Left hindlimb (tissue), 1 donor: ENCODE measurements around the gene PAX2.
"Not testable (repeated sequence)": the region's sequence is repeated elsewhere in the genome, so short reads cannot be mapped to it uniquely, and the experiment has no call there.

Source experiments
- DNase-seq: peaks from one replicate; pipeline ENCODE4 v3.0.0-alpha.2; 2018

PAX2 gene

DNA sequence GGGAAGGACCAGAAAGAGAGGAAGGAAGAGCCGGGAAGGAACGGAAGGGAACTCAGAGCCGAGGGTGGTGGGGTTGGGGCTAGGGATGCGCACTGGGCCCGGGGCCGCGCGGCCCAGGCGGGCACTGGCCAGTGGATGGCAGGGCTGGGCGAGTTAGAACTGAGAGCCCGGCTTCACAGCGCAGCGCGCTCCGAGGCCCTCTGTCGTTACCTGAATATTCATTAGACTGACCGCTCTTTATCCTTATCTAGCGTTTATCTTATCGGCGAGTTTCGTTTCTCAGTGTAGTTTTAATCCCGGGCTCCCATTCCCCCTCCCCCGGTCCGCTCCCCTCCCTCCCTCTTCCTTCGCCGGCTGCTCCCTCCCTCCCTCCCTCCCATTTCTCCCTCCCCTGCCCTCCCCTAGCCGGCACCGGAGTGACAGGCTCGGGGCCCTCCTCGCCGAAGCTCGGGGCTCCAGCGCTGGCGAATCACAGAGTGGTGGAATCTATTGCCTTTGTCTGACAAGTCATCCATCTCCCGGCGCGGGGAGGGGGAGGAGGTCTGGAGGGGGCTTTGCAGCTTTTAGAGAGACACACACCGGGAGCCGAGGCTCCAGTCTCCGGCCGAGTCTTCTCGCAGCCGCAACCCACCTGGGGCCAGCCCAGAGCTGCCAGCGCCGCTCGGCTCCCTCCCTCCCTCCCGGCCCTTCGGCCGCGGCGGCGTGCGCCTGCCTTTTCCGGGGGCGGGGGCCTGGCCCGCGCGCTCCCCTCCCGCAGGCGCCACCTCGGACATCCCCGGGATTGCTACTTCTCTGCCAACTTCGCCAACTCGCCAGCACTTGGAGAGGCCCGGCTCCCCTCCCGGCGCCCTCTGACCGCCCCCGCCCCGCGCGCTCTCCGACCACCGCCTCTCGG is at the start of gene PAX2:
TSS of gene PAX2 (plus strand) at position 596 of the 895 bp plus-strand sequence. CDS start 679 bp downstream, outside the sequence.
- no peak for DNase-seq

DNA sequence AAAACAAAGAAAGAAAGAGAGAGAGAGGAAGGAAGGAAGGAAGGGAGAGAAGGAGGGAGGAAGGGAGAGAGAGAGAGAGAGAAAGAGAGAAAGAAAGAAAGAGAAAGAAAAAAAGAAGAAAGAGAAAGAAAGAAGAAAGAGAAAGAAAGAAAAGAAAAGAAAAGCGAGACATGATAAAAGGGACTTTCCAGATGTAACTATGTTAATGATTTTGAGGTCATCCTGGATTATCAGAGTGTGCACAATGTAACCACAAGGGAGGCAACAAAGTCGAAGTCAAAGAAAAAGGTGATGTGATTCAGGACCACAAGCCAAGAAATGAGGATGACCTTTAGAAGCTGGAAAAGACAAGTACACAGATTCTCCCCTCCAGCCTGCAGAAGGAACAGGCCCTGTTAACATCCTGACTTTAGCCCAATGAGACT is 48.9 kb upstream of the PAX2 start:
- no peak for DNase-seq

DNA sequence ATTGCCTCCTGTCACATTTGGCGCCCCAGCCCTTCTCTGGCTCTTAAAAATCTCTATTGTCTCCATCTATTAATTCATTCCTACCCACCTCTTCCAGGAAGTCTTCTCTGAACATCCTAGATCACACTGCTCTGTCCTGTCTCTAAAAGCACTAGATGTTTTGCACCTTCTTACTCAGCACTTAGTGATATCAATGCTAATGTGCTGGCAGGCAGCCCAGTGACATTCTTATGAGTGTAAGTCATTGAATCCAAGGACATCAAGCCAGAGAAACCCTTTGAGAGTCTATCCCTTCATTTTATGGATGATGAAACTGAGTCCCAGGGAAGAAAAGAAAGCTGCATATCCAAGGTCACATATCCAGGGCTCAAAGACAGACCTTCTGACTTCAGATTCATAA is 48.3 kb upstream of the PAX2 start:
- DNase-seq, result no peak

DNA sequence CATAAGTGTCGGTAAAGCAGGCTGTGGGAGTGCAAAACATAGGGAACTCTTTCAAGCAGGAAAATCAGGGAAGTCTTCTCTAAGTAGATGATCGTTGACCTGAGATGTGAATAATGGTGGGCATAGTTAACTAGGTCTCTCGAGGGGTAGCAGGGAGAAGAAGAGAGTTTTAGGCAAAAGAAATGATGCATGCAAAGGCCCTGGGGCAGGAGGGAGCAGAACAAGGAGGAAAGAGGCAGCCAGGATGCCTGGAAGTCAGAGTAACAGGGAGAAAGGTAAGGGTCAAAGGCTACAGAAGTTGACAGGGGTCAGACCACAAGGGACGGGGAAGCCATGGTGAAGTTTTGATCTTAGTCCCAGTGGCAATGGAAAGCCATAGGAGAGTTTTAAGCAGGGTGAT is 47.8 kb upstream of the PAX2 start:
- no peak for DNase-seq

DNA sequence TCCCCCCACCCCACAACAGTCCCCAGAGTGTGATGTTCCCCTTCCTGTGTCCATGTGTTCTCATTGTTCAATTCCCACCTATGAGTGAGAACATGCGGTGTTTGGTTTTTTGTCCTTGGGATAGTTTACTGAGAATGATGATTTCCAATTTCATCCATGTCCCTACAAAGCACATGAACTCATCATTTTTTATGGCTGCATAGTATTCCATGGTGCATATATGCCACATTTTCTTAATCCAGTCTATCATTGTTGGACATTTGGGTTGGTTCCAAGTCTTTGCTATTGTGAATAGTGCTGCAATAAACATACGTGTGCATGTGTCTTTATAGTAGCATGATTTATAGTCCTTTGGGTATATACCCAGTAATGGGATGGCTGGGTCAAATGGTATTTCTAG is 43.7 kb upstream of the PAX2 start:
- not testable (repeated sequence) for DNase-seq

DNA sequence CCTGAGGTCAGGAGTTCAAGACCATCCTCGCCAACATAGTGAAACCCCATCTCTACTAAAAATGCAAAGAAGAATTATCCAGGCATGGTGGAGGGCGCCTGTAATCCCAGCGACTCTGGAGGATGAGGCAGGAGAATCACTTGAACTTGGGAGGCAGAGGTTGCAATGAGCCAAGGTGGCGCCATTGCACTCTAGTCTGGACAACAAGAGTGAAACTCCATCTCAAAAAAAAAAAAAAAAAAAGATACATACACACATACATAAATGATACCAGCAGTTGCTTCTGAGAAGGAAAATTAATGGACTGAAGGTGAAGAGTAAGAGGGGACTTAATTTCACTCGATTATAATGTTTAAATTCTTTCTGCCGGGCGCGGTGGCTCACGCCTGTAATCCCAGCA is 40.2 kb upstream of the PAX2 start:
- DNase-seq, result no peak

DNA sequence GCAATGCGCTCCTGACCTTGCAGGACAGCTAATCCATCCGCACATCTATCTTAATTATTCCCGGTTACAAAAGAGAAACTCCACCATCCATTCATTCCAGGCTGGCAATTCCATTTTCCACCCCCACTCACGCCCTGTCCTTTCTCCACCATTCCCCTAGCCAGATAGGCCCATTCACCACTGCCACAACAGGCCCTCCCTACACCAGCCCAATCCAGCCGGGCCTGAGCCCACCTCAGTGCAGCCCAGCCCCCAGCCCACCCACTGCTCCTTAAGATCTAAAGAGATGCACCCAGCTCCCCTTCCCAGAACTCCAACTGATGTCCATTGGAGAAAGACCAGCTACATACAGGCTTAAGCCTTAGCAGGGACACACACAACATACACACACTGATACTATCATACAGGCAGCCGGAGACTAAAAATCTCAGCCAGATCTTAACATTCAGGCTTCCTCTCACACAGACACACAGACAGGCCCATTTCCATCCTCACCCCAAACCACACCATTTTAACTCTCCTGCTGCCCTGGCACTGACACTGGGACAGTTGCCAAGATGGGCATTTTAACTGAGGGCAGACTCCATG is 38.0 kb upstream of the PAX2 start:
- no peak for DNase-seq

DNA sequence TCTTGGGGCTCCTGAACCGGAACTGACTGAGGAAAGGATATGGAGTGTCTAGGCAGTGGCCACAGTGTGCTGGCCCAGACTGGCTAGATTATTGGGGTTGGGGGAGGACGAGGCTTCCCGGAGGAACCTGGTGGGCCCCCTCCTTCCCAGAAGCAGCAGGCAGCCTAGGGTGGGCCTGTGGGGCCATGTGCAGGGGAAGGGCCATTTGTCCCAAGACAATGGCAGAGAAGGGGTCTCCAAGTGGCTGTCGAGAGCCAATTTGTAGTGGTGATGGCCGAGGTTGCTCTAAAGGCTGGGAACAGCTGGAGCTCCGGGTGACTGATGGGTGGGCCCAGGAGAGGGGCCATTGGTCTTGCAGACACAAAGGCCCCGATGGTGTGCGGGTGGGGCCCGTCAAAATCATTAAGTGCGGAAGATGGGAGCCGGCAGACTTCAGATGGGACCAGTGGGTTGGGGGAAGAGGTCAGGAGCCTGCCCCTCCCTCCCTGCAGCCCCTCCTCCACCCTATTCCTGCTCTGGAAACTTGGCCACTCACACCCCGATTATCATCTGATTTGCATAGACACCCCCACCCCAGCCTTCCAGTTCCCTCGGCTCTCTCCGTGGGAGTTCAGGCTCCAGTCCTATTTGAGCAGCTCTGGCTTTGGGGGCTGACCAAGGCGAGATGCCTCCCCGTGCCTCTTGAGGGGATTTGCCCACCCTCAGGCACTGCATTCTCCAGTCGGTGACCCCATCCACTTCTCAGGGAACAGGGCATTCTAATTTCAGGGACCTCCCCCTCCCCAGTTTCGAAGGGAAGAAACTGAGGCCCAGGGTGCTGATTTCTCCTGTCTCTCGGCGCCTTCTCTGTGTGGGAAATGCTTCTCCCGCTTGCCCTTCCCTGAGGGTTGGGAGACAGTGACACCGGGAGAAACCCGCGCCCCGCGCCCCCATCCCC is 36.0 kb upstream of the PAX2 start:
- DNase-seq, result no peak

DNA sequence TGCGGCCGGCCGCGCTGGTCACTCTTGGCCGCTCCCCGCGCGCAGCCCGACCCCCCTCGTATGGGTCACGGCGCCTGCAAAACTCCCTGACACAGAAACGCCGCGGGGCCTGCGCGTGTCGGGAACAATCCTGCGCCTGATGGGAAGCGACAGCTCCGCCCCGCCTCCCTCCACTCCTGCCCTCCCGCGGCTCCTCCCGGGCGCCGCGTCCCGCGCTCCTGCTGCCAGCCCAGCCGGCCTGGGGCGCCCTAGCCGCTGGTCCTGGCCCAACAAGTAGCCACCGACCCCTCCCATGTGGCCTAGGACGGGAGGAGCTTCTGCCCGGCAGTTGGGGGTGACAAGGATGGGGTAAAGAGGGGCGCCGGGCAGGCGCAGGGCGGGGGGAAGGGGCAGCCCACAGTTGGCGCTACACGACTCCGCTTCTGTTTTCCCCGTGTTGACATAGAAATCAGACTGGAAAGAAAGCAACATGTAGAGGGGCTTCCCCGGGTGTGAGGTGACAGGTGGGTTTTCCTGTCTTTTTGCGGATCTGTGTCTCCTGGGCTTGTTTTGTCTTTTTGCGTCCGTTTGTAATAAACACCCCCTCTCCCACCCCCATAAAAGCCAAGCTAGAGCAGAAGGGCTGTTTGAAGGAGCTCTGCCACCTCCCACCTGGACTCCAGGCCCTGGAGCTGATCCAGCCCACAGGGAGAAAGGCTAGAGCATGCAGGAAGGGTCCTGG is 35.1 kb upstream of the PAX2 start:
- no peak for DNase-seq

DNA sequence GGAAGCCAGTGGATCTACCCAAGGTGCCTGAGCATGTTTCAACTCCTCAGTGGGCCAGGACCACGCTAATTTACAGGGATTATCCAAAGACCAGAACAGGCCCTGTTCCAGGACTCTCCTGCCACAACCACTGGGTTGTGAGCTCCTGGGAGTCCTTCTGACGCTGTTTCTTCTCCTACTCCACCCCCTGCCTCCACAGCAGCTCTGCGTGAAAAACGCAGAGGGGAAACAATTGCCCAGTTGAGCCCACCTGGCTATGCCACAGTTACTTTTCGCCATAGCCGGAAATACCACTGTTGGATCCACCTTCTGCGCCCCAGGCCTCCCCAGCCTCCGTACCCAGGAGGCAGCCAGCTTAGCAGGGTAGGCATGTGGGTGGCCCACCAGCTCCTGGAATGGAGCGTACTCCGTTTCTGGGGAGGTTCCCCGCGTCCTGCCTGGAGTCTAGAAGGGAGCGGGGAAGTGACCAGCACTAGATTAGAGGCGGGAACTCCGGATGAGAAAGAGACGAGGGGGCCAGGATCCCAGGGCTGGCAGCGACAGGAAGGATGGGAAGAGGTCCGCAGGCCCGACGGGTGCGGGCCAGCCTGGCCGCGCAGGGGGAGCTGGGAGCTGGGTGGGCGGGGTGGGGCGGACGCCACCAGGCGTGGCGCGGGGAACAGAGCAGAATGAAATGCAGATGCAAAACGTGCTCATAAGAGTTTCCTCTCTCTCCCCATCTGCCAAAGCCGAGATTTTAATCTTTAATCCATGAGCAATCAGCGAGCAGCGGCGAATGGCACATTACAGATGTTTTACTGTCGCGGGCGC is 32.1 kb upstream of the PAX2 start:
- DNase-seq, result no peak

DNA sequence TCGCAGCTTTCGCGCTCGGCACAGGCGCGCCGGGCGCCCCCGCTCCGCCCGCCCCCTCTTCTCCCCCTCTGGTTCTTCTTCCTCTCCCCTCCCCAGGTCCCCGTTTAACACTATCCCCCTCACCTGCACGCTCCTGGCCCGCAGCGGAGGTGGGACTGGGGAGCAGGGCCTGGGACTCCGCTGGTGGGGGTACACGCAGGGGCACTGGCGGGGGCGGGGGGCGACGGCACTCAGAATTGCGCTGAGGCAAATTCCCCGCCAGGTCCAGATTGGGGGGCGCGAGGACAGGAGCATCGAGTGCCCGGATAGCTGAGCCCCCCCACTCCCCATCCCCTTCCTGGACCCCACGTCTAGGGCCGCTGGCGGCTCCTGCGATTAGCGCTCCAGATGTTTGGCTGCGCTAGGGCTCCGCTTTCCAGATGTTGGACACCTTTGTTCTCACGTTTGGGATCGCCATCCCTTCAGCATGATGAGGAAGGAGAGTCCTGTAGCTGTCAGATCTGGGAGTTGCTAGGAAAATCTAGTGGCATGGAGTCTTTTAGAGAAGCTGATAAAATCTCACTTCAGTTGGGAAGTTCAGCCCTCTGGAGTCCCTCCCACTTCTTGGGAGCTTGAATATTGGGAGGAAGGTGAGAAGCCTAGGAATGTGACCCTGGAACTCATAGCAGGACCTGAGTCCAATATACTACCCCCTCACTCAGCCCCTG is 31.4 kb upstream of the PAX2 start:
- no peak for DNase-seq

DNA sequence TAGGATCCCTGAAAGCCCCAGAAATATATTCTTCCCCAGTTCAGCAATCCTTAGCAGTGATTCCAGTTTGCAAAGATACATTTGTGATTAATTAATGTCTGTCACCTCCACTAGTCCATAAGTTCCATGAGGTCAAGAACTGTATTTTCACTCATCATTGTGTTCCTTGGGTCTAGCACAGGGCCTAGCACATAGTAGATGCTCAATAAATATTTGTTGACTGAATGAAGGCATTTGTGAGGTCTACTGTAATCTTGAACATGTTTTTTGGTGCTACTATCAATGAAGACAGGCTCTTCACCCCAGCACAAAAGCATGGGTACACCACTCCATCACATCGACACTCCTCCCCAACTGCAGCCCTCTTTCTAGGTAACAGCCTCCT is 30.8 kb upstream of the PAX2 start:
- DNase-seq, result no peak

DNA sequence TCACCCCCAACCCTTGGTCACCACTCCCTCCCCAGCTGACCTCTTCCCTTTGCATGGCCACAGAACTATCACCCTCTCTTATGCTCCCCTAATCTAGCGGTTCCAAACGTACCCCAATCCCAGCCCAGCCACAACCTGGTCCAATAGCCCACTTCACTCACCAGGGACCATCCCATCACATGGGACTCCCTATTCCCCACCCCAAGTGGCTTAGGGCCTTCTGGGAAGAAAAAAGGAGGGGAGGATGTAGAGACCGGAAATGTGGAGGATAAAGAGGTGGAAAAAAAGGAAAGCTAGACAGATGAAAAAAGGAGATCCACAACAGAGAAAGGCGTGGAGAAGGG is 30.3 kb upstream of the PAX2 start:
- no peak for DNase-seq

DNA sequence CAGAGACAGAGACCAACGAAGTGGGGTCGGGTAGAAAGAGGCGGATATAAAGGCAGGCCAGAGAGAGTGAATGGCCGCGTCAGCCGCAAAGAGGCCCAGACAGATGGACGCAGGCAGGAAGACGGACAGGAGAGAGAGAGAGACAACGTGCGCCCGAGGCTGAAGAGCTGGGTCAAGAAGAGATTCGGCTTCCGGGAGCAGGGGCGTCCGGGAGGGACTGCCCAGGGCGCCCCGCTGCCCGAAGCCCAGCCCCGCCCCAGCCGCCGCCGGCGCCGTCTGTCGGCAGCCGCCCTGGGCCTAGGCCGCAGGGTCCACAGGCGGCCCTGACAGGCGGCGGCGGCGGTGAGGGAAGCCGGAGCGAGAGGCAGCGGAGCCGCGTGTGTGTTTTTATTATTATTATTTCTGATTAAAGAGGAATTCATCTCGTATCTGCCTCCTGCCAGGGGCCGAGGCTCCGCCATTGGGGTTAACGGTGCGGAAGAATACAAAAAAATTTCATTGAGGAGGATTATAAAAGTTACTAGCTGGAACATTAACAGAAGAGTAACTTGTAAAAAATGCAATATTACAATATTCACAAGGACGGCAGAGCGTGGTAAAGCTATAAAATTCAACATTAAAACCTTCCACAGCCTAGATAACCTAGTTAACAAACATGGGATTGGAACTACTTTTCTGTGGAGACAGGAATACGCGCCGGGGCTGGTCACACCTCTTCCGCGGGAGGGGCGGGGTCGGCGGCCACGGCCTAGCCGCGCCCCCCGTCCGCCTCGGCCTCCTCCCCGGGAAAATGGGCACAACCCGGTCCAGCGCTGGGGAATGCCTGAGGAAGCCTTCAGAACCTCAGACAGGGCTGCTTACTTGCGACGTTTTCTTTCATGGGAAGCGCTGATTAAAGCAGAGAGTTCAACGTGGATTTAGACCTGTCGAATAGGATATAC is 29.7 kb upstream of the PAX2 start:
- no peak for DNase-seq

DNA sequence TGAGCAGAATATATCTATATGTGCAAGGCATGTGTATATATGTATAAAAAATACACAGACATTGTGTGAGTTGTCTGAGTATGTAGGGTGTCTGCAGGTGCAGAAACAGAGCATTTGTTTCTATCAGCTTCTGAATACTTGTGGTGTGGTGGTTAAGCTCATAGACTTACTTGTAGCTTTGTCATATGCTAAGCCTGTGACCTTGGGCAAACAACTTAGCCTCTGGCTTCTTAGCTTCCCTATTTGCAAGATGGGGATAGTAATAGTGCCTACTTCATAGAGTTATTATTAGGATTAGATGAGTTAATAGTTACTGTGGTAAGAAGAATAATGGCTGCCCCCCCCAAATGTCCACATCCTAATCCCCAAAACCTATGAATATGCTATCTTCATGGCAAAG is 28.2 kb upstream of the PAX2 start:
- no peak for DNase-seq

DNA sequence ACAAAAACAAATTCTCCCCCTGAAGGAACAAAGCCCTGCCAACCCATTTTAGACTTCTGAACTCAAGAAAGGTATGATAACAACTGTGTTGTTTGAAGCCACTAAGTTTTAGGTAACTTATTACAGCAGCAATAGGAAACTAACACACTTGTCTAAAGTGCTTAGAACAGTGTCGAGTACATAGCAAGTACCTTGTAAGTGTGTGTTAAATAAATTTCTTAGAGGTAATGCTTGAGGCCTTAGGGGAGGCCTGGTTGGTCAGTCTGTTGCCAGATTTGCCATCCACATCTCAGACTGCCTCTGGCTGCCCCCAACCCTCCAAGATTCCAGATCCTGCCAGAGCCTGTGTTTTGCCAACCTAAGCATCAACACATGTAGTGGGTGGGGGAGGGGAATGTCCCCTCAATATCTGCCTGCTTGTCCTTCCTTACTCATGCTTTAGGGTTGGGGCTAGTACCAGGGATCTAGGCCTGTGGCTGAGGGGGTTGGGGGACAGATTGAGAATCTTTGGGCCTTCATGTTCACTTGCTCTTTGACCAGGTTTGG is 27.1 kb upstream of the PAX2 start:
- no peak for DNase-seq

DNA sequence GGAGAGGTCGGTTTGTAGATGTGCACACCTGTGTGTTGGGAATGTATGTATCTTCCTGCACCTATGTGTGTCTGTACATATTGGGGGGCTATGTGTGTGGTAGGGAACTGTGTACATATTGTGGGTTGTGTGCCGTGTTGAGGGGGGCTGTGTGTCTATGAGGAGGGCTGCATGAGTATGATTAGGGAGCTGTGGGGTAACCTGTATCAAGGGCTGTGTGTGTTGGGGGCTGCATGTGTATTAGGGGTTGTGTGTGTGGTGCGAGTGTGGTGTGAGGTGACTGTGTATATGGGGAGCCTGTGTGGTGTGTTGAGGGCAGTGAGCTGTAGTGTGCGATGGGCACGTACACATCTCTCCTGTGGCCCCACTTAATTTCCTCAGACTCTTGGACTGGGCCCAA is 22.2 kb upstream of the PAX2 start:
- DNase-seq, result no peak

DNA sequence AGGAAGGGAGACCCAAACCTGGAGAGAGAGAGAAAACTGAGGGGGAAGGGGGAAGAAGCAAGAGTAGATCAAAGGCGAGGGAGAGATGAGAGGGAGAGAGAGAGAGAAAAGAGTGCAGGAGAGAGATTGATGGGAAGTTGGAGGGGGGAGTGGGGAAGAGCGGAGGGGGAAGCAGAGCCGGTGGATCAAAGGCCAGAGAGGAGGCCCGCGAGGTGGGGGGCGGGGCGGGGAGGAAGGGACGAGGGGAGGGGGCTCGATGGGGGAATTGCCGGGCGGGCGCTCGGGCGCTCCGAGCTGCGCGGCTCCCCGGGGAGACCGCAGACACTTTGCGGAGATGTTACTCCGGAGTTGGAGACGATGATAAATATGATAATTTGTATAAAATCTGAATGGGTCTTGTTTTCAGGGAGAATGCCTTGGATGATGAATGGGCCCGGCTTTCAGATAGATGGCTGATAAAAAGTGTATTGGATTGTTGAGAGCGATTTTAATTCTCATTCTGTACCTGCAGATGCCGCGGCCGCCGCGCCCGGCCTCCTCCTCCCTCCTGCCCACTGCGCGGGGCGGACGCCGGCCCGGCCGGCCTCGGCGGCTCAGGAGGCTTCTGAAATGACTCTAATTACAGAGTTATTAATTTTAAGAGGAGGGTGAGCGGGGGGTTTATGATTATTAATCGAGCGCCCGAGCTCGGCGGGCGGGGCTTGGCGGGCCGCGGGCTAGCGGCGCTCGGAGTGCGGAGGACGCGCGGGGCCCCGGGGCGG is 21.4 kb upstream of the PAX2 start:
- no peak for DNase-seq

DNA sequence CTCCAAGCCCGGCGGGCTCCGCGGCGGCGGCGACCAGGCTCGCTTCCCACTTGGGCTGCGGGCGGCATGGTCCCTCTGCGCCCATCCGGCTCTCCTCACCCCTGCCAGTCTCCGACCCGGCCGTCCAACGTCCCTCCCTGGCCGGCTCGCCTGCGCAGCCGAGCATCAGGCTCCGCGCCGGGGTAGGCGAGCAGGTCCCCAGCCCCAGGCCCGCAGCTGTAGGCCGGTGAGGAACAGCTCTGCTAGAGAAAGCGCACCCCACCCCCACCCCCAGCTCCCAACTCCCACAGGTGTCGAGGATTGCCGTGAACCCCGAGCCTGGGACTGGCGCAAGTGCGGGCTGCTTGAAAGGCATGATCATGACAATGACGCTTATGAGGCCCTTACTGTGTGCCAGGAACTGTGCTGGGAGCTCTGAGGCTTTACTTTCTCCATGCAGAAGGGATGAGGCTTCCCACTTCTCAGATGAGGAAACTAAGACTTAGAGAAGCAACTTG is 20.8 kb upstream of the PAX2 start:
- no peak for DNase-seq
